ENCODE measurements around the gene RBFOX2.

The RBFOX2 gene

GRCh38 chr22:36015811-36016529 lies 12.7 kb downstream of the RBFOX2 start:
- no peak for DNase-seq (ENCODE audit: low read depth)
- no peak overlapping the region for H3K4me3 ChIP-seq (ENCODE audit: low read length)
- TF ChIP-seq CTCF (conservative IDR thresholded peaks at IDR 0.05; ENCODE audit: low read depth, low read length), result no peak

DNA sequence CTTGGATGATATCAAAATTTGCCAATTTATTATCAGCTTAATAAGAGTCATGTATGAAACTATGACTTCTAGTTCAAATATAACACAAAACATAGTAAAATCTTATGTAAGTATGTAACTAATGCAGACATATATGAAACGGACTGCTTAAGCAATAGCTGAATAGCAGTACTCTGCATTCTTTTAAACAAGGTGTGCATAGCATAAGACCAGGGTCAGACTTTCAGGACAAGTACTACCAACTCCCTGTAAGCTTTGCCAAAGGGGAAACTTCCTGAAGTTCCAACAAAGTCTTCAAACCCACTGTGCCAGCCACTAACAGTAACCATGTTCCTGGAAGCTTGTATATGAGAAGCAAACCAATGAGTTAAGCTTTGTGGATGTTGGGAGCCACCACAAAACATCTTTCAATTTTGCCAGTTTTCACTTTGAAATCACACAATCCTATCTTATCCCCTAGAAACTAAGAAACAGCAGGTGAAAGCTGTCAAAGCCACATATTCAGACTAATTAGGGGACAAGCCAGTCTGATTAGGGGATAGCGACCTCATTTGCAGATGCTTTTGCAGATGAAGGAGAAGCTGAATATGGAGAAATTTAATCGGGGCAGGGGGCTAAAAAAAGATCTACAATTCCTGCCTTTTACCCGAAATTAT lies 13.3 kb downstream of the RBFOX2 start:
- no peak overlapping the region for H3K4me3 ChIP-seq (ENCODE audit: low read length)
- no peak for DNase-seq (ENCODE audit: low read depth)
- no peak for TF ChIP-seq CTCF (conservative IDR thresholded peaks at IDR 0.05; ENCODE audit: low read depth, low read length)

- no peak for TF ChIP-seq CTCF (conservative IDR thresholded peaks at IDR 0.05; ENCODE audit: low read depth, low read length)
- no peak for DNase-seq (ENCODE audit: low read depth)
Observed at GRCh38 chr22:36014546-36015074, 14.0 kb downstream of the RBFOX2 start.

GRCh38 chr22:36012332-36012731 lies 16.3 kb downstream of the RBFOX2 start:
- no peak for TF ChIP-seq CTCF (conservative IDR thresholded peaks at IDR 0.05; ENCODE audit: low read depth, low read length)
- H3K4me3 ChIP-seq (ENCODE audit: low read length), result no peak overlapping the region
- DNase-seq (ENCODE audit: low read depth), result no peak

More at GRCh38 chr22:36014546-36015074, 14.0 kb downstream of the RBFOX2 start:
- no peak overlapping the region for H3K4me3 ChIP-seq (ENCODE audit: low read length)

DNA sequence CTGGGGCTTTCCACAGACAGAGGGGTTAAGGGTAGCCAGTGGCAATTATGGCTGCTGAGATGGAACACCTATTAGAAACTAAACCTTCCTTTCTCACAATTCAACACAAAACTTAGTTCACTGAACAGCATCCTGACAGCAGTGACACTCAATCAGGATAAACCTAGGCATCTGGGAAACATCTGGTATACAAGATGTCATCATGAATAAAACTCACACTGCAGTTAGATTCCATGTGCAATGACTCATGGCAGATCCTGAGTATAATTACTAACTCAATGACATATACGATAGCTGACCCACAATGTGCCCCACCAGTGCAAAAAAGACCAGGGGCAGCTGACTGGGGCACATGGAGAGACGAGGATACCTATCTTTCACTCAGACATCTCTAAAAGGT lies 17.7 kb downstream of the RBFOX2 start:
- no peak overlapping the region for H3K4me3 ChIP-seq (ENCODE audit: low read length)
- no peak for TF ChIP-seq CTCF (conservative IDR thresholded peaks at IDR 0.05; ENCODE audit: low read depth, low read length)
- DNase-seq (ENCODE audit: low read depth), result no peak

- H3K4me3 ChIP-seq (ENCODE audit: low read length), result no peak overlapping the region
- no peak for DNase-seq (ENCODE audit: low read depth)
- no peak for TF ChIP-seq CTCF (conservative IDR thresholded peaks at IDR 0.05; ENCODE audit: low read depth, low read length)
Observed at GRCh38 chr22:36010090-36010489, 18.5 kb downstream of the RBFOX2 start.

DNA sequence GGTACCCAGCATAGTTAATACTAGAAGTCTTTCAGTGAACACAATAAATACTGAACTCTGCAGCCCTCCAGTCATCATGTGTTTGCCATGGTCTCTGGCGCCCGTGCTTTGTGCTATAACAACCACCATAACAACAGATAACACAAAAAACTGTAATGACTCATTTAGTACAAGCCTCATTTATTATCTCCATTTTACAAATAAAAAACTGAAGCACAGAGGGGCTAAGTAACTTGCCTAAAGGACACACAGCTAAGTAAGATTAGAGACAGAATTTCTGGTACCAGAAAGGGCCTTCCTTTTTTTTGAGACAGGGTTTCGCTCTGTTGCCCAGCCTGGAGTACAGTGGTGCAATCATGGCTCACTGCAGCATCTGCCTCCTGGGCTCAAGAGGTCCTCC lies 19.5 kb downstream of the RBFOX2 start:
- DNase-seq (ENCODE audit: low read depth), result no peak
- no peak overlapping the region for H3K4me3 ChIP-seq (ENCODE audit: low read length)
- no peak for TF ChIP-seq CTCF (conservative IDR thresholded peaks at IDR 0.05; ENCODE audit: low read depth, low read length)

Data from retinal pigment epithelial cell (primary cell).